GM12891 (cell line): ENCODE measurements around the gene NPPC.

Experiments used
- POLR2A ChIP-seq: IDR thresholded peaks from 2 replicates; pipeline ENCODE4 v1.6.1; 2011; ENCODE audit warnings: low read depth, low read length, control low read depth
- POLR2AphosphoS5 ChIP-seq: IDR thresholded peaks from 2 replicates; pipeline ENCODE4 v1.6.1; 2011; ENCODE audit warnings: low read depth, low read length, control low read depth
- POU2F2 ChIP-seq: IDR thresholded peaks from 2 replicates; pipeline ENCODE4 v1.6.1; 2011; ENCODE audit warnings: low read depth, mild to moderate bottlenecking, control low read depth, low read length, moderate library complexity
- SPI1 ChIP-seq: IDR thresholded peaks from 2 replicates; pipeline ENCODE4 v1.6.1; 2011; ENCODE audit warnings: low read depth, low read length, control low read depth
- TAF1 ChIP-seq: IDR thresholded peaks from 2 replicates; pipeline ENCODE4 v1.6.1; 2011; ENCODE audit warnings: low read depth, low read length, control low read depth

DNA sequence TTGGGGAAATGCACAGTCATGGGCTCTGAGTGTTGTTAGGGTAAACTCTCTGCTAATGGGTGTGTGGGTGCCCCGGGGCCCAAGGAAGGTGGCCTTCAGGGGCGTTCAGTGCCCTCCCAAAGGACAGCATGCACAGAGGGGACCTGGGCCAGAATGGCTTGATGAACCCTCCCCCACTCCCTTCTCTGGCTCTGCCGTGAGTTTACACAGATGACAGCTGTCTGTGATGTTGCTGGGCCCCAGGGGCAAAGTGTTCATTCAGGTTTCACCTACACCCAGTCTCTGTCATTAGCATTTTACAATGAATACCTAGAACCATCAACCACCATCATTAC is 3.2 kb downstream of the NPPC start:
- no peak for TF ChIP-seq POLR2A
- TF ChIP-seq TAF1 = no peak
- no peak for TF ChIP-seq POLR2AphosphoS5
- no peak for TF ChIP-seq POU2F2
- TF ChIP-seq SPI1 = no peak
